COLO668 (cell line): ENCODE results near the gene RIPK1.
"Not testable (repeated sequence)": the region's sequence is repeated elsewhere in the genome, so short reads cannot be mapped to it uniquely, and the experiment has no call there.

Source experiments
- DNase-seq: peaks from one replicate; lab custom pipeline; 2025; ENCODE audit not compliant: unreplicated experiment; lab: John Stamatoyannopoulos, UW

The RIPK1 gene

DNA sequence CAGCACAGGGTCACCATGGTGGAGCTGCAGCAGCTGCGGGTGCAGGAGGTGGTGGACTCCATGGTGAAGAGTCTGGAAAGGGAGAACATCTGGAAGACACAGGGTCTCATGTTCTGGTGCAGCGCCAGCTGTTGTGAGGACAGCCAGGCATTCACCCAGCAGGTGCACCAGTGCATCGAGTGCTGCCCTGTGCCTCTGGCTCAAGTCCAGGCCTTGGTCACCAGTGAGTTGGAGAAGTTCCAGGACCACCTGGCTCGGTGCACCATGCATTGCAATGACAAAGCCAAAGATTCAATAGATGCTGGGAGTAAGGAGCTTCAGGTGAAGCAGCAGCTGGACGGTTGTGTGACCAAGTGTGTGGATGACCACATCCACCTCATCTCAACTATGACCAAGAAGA lies 22.9 kb upstream of the RIPK1 start:
- peak; percentile 68 for DNase-seq

DNA sequence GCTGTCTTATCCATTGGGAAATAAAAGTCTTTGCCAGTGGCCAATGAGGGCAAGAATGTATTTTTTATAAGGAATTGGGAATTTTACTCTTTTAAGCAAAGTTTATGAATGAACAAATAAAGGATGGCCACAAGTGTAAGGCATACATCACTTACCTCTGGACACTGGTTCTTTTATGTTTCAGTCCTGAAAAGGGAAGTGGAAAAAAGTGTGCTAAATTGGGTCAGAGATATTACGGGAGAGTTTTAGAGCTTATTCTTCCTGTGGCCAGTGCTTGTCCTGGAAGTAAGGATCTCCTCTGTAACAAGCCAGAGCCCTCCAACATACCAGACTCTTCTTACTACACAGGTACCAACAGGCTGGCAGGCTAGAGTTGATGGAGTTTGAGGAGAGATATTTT lies 22.5 kb upstream of the RIPK1 start:
- no peak for DNase-seq

DNA sequence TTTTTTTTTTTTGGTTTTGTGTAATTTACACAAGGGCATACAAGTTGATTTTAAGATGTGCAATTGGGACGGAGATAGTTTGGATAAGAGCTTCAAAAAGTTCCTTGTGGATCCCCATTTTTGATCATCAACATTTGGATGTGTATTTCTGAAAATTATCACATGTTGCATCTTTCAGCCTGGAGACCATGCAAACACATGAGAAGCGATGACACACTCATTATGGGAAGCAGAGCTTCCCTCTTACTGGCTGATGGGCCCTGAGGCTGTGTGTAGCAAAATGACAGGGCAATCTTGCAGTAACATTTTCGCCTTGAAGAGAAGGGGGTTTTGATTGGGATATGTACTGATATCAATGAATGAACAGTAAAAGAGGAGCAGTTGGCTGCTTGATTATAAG lies 22.0 kb upstream of the RIPK1 start:
- no peak for DNase-seq

DNA sequence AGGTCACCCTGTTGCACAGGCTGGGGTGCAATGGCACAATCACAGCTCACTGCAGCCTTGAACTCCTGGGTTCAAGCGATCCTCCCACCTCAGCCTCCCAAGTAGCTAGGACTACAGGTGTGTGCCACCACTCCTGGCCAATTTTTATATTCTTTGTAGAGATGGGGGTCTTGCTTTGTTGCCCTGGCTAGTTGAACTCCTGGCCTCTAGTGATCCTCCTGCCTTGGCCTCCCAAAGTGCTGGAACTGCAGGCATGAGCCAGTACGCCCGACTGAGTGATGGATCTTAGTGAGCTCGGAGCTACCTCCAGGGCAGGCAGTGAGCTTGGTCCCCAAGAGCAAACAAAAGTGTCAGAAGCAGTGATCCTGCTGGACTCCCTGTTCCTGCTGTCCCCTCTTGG lies 20.3 kb upstream of the RIPK1 start:
- DNase-seq = not testable (repeated sequence)

- no peak for DNase-seq
Measured at GRCh38 chr6:3052481-3053230, 15.6 kb upstream of the RIPK1 start.

DNA sequence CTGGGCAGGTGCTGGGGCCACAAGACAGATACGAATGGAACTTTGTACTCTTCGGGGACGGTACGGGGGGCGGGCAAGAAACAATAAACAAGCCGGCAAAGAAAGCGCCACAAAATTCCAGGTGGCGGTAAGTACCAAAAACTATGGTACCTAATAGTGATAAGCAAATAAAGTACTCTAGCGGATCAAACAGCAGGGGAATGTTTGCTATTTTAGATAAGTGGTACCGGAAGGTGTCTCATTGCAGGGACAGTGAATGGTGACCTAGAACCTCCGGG lies 15.1 kb upstream of the RIPK1 start:
- DNase-seq = peak; percentile 23

- not testable (repeated sequence) for DNase-seq
Measured at GRCh38 chr6:3054229-3055157, 13.8 kb upstream of the RIPK1 start.

DNA sequence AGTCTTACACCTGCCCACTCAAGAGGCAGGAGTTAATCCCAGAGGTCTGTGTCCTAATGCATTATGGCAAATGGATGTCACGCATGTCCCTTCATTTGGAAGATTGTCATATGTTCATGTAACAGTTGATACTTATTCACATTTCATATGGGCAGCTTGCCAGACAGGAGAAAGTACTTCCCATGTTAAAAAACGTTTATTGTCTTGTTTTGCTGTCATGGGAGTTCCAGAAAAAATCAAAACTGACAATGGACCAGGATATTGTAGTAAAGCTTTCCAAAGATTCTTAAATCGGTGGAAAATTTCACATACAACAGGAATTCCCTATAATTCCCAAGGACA lies 13.2 kb upstream of the RIPK1 start:
- DNase-seq = not testable (repeated sequence)

GRCh38 chr6:3057063-3057770 lies 11.1 kb upstream of the RIPK1 start:
- no peak for DNase-seq

GRCh38 chr6:3058957-3059356 lies 9.3 kb upstream of the RIPK1 start:
- DNase-seq = no peak

GRCh38 chr6:3060092-3060491 lies 8.2 kb upstream of the RIPK1 start:
- DNase-seq = not testable (repeated sequence)

- DNase-seq = no peak
Measured at GRCh38 chr6:3061501-3061941, 6.8 kb upstream of the RIPK1 start.

DNA sequence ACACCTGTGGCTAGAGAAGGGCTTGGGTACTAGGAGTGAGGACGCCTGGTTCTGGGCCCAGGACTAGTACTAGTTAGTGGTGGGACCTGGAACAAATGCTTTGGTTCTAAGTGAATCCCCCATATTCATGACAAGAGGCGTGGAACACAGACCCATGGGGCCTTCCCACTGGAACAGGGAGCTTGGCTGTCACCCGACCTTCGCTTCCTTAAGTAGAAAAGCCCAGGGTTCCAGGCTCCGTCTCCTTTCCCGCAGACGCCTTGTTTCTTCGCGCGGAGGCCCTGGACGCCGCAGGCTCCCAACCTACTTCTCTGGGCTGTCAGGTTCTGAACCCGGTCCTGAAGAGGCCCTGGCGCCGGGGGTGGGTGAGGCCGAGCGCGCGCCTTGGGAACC lies 5.0 kb upstream of the RIPK1 start:
- not testable (repeated sequence) for DNase-seq

- DNase-seq = peak; percentile 87
Measured at GRCh38 chr6:3063733-3064700, 4.3 kb upstream of the RIPK1 start.

DNA sequence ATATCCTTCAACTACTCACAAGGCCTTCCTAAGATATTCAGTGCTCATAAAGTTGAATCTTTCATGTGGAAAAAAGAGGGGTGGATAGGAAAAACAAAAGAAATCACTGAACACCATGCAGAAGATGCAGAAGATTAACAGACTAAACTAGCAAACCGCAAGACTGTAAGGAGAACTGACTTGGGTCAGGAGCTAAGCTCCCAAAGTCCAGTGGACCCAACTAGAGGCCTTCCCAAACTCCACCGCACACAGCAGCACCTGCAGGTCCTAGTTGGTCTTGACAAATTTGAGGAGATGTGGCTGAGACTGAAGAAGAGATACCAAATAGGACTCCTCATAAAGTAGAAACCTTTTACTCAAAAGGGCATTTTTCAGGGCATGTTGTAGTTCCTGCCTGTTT lies 3.3 kb downstream of the RIPK1 start:
- no peak for DNase-seq

DNA sequence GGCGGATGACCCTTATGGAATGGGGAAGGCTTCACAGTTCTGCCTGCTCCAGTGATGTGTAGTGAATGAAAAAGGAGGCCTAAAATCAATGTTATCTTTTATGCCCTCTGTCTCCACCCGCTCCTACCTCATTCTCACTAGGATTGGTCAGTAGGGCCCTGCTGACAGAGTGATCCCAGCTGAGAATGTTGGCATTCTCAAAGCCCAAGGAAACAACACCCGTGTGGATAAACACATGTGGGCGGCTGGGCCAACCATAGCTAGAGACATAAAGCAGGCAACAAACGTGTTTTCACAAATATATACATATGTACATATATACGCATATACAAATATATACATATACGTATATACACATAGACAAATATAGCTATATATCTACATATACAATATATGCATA lies 4.5 kb downstream of the RIPK1 start:
- no peak for DNase-seq

- no peak for DNase-seq
Measured at GRCh38 chr6:3073382-3073781, 5.1 kb downstream of the RIPK1 start.

DNA sequence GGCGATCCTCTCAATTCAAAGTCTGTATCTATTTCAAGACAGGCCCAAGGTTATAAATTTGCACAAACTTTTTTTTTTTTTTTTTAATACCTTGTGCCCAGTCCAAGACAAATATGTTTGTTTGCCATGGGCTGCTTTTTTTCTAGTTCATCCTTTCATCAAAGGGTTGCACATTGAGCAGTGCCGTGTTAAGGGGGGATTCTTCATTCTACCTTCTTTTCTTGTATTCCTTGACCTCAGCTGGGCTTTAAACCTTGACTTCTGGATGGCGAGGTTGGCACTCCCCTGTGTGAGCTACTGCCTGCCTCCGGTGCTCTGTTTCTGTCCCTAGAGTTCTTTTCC lies 7.4 kb downstream of the RIPK1 start:
- no peak for DNase-seq

- DNase-seq = no peak
Measured at GRCh38 chr6:3076320-3076719, 8.0 kb downstream of the RIPK1 start.

DNA sequence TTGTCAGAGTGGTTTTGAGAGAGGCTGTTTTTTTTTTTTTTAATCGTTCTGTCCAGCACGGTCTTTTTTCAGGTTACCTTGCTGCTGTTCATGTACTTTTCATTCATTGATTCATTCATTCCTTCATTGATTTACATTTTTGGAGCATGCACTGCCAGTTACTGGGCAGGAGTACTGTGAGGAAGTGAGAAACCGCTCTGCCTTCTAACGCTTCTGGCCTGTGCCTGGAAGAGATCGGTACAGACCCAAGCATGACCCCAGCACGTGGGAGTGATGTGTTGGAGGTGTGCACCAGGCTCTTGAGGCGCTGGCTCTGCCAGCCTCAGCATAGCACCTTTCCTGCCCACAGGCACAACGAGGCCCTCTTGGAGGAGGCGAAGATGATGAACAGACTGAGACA lies 9.1 kb downstream of the RIPK1 start:
- no peak for DNase-seq

- DNase-seq = not testable (repeated sequence)
Measured at GRCh38 chr6:3078952-3079351, 10.7 kb downstream of the RIPK1 start.
